Liver (tissue), 9 donors: Measurements from ENCODE around the gene LSMEM2. TPM values are rescaled to one million over a fixed set of nuclear protein-coding genes. Genes with fewer than 3 reads are reported as not detected.

ENCODE experiments used
- DNase-seq: peaks from one replicate; pipeline ENCODE4 v3.0.0-alpha.2; 2017; ENCODE audit warnings: low spot score
- H3K27ac ChIP-seq, 2 donors: one replicate each; pipeline ENCODE4 v1.7.0; 2013; ENCODE audit warnings: inconsistent platforms in 2 of 2, low read length in 2 of 2, control low read depth in 1 of 2, low read depth in 1 of 2, mild to moderate bottlenecking in 1 of 2
- H3K27me3 ChIP-seq, 4 donors: one replicate each; pipeline versions ENCODE4 v1.6.1 to v1.7.0; 2013; ENCODE audit warnings: low read length in 3 of 4, inconsistent platforms in 1 of 4, mild to moderate bottlenecking in 1 of 4, moderate library complexity in 1 of 4; ENCODE audit not compliant: control insufficient read depth in 4 of 4, insufficient read depth in 4 of 4
- H3K36me3 ChIP-seq, 4 donors: one replicate each; pipeline versions ENCODE4 v1.6.1 to v1.7.0; 2013; ENCODE audit warnings: low read length in 3 of 4, mild to moderate bottlenecking in 3 of 4, low read depth in 1 of 4, moderate library complexity in 1 of 4; ENCODE audit not compliant: control insufficient read depth in 4 of 4, insufficient read depth in 3 of 4
- H3K4me1 ChIP-seq, 4 donors: one replicate each; pipeline versions ENCODE4 v1.6.1 to v1.7.0; 2013; ENCODE audit warnings: low read length in 3 of 4, mild to moderate bottlenecking in 3 of 4, moderate library complexity in 1 of 4; ENCODE audit not compliant: control insufficient read depth in 4 of 4, insufficient read depth in 4 of 4
- H3K4me3 ChIP-seq, 3 donors: one replicate each; pipeline versions ENCODE4 v1.6.1 to v1.7.0; 2013; ENCODE audit warnings: low read length in 3 of 3, control low read depth in 1 of 3, low read depth in 1 of 3, mild to moderate bottlenecking in 1 of 3
- H3K9ac ChIP-seq, 2 donors: one replicate each; pipeline ENCODE4 v1.7.0; 2013; ENCODE audit warnings: low read length in 2 of 2, mild to moderate bottlenecking in 2 of 2, moderate library complexity in 2 of 2, control low read depth in 1 of 2, low read depth in 1 of 2
- H3K9me3 ChIP-seq, 4 donors: one replicate each; pipeline versions ENCODE4 v1.6.1 to v1.7.0; 2013; ENCODE audit warnings: low read length in 3 of 4; ENCODE audit not compliant: control insufficient read depth in 4 of 4
- EGR1 ChIP-seq, 2 donors: IDR thresholded peaks; 2 replicates each; pipeline ENCODE4 v1.6.1; 2016 to 2018; ENCODE audit warnings: antibody characterized with exemption in 2 of 2, low read depth in 2 of 2
- FOXA1 ChIP-seq: IDR thresholded peaks from 2 replicates; pipeline ENCODE4 v1.6.1; 2016; ENCODE audit warnings: antibody characterized with exemption
- FOXA2 ChIP-seq: IDR thresholded peaks from 2 replicates; pipeline ENCODE4 v1.6.1; 2016; ENCODE audit warnings: antibody characterized with exemption
- GABPA ChIP-seq, 2 donors: IDR thresholded peaks in 1 of 2; conservative IDR thresholded peaks in 1 of 2; 2 replicates each; pipeline ENCODE4 v1.6.1; 2016; ENCODE audit warnings: antibody characterized with exemption in 2 of 2, mild to moderate bottlenecking in 1 of 2, moderate library complexity in 1 of 2
- HNF4A ChIP-seq, 2 donors: conservative IDR thresholded peaks; 2 replicates each; pipeline ENCODE4 v1.6.1; 2016; ENCODE audit warnings: antibody characterized with exemption in 2 of 2, mild to moderate bottlenecking in 2 of 2
- HNF4G ChIP-seq: IDR thresholded peaks from 2 replicates; pipeline ENCODE4 v1.6.1; 2016; ENCODE audit warnings: antibody characterized with exemption
- JUND ChIP-seq, 2 donors: IDR thresholded peaks; 2 replicates each; pipeline ENCODE4 v1.6.1; 2016; ENCODE audit warnings: antibody characterized with exemption in 2 of 2
- NR2F2 ChIP-seq: IDR thresholded peaks from 2 replicates; pipeline ENCODE4 v1.6.1; 2016; ENCODE audit warnings: antibody characterized with exemption
- RAD21 ChIP-seq, 2 donors: IDR thresholded peaks; 2 replicates each; pipeline ENCODE4 v1.6.1; 2016; ENCODE audit warnings: antibody characterized with exemption in 2 of 2, mild to moderate bottlenecking in 2 of 2
- RXRA ChIP-seq, 2 donors: IDR thresholded peaks; 2 replicates each; pipeline ENCODE4 v1.6.1; 2017 to 2018; ENCODE audit warnings: antibody characterized with exemption in 2 of 2, mild to moderate bottlenecking in 1 of 2
- SP1 ChIP-seq: IDR thresholded peaks from 2 replicates; pipeline ENCODE4 v1.6.1; 2018; ENCODE audit warnings: antibody characterized with exemption, mild to moderate bottlenecking
- TAF1 ChIP-seq: conservative IDR thresholded peaks from 2 replicates; pipeline ENCODE4 v1.6.1; 2016; ENCODE audit warnings: antibody characterized with exemption, mild to moderate bottlenecking
- YY1 ChIP-seq: IDR thresholded peaks from 2 replicates; pipeline ENCODE4 v1.6.1; 2016; ENCODE audit warnings: antibody characterized with exemption, mild to moderate bottlenecking
- WGBS: extraction: QIAGEN DNeasy Blood & Tissue Kit; methylation state at CpG from one replicate; pipeline ENCODE4 v1.1.7; 2013; 5-methylcytosine and 5-hydroxymethylcytosine counted together
- polyA plus RNA-seq, 2 donors: library from polyadenylated mRNA; stranded (reverse) in 1 of 2; unstranded in 1 of 2; fragments of 200-250 nt in 1 of 2; fragments of >200 nt in 1 of 2; fragmentation: Nextera tagmentation in 1 of 2; extraction: Ambion mirVana in 1 of 2; gene quantifications; one replicate each; pipeline versions ENCODE4 v1.2.1 to v1.2.3, GENCODE V29; 2013 to 2015
- total RNA-seq, 2 donors: library from RNA; depleted of rRNA; stranded (reverse); fragments of >200 nt; gene quantifications; one replicate each; pipeline ENCODE4 v1.2.3, GENCODE V29; 2014
- TF ChIP-seq, protein P1 (sequence below): fragments of 150-350 bp; IDR thresholded peaks from 2 replicates; pipeline ENCODE4 v1.5.1; 2017; ENCODE audit warnings: improper control_type of control experiment, low read depth, low read length; ENCODE audit not compliant: missing input control
- TF ChIP-seq, protein P2 (sequence below): IDR thresholded peaks from 2 replicates; pipeline ENCODE4 v1.6.1; 2016; ENCODE audit warnings: antibody characterized with exemption
- TF ChIP-seq, protein P3 (sequence below): IDR thresholded peaks from 2 replicates; pipeline ENCODE4 v1.6.1; 2016; ENCODE audit warnings: antibody characterized with exemption
- TF ChIP-seq, protein P4 (sequence below): IDR thresholded peaks from 2 replicates; pipeline ENCODE4 v1.6.1; 2016; ENCODE audit warnings: antibody characterized with exemption
- TF ChIP-seq, protein P5 (sequence below): IDR thresholded peaks from 2 replicates; pipeline ENCODE4 v1.6.1; 2016; ENCODE audit warnings: antibody characterized with exemption, mild to moderate bottlenecking
- donor health status: healthy.
- donor health status: healthy.
- donor health status: healthy.
- donor health status: healthy.
- donor health status: healthy.

Gene LSMEM2
- total and polyA plus RNA-seq, 4 donors: 0.03 to 0.08 TPM; not detected in 2

DNA sequence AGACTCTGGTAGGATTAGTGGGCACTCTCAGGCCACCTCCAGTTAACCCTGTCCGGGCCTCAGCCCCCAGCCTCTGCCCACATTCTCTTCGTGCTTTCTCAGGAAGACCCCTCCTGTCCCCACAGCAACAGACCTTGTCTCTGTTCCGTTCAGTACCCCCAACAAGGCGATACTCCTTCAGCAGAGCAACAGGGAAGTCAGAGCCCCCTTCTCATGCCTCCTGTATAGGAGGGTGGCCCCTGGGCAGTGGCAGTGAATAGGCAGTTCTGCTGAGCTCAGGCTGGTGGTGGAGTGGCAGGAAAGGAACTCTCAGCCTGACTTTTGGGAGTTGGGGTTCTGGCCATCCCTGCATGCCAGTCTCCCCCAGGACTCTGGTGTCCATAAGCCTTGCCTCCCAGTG, 9.4 kb upstream of the LSMEM2 start:
- Histone ChIP-seq H3K4me3 (no peak overlapping the region), H3K9me3 (no peaks in the 10 kb centered on the region), H3K4me1 (peaks cover 1 to 43% (median 21%) of the 10 kb centered on the region in 4 donors), H3K27ac (no peak overlapping the region), H3K27me3 (no peaks in the 10 kb centered on the region), H3K36me3 (no peaks in the 10 kb centered on the region), H3K9ac (no peak overlapping the region)
- no peak for DNase-seq
- 78% methylated on average over 4 of the region's 4 CpGs for WGBS
- TF ChIP-seq JUND (IDR thresholded peaks at IDR 0.05): no peak
- TF ChIP-seq, protein P1, sequence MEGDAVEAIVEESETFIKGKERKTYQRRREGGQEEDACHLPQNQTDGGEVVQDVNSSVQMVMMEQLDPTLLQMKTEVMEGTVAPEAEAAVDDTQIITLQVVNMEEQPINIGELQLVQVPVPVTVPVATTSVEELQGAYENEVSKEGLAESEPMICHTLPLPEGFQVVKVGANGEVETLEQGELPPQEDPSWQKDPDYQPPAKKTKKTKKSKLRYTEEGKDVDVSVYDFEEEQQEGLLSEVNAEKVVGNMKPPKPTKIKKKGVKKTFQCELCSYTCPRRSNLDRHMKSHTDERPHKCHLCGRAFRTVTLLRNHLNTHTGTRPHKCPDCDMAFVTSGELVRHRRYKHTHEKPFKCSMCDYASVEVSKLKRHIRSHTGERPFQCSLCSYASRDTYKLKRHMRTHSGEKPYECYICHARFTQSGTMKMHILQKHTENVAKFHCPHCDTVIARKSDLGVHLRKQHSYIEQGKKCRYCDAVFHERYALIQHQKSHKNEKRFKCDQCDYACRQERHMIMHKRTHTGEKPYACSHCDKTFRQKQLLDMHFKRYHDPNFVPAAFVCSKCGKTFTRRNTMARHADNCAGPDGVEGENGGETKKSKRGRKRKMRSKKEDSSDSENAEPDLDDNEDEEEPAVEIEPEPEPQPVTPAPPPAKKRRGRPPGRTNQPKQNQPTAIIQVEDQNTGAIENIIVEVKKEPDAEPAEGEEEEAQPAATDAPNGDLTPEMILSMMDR: no peak
- TF ChIP-seq SP1: no peak

DNA sequence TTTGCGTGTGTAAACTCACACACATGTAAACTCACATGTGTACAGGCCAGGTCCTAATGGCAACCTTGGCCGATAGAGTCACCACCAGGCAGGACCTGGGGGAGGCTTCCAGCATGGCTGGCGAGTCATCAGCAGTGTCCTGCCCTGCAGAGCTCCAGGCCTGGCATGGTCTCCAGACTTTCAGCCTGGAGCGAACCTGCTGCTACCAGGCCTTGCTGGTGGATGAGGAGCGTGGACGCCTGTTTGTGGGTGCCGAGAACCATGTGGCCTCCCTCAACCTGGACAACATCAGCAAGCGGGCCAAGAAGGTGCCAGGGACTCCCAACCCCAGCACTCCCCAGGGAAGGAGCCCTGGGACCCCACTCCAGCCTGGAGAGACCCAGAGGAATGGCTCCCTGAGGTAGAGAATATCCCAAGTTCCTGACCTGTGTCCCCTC, 8.9 kb upstream of the LSMEM2 start:
- H3K27ac ChIP-seq: no peak overlapping the region

More for the DNA sequence above, 8.9 kb upstream of the LSMEM2 start:
- Histone ChIP-seq H3K4me1 (peaks cover 1 to 45% (median 22%) of the 10 kb centered on the region in 4 donors), H3K4me3 (no peak overlapping the region), H3K36me3 (no peaks in the 10 kb centered on the region), H3K9ac (no peak overlapping the region), H3K9me3 (no peaks in the 10 kb centered on the region), H3K27me3 (no peaks in the 10 kb centered on the region)
- no peak for DNase-seq
- TF ChIP-seq NR2F2: no peak
- no peak for TF ChIP-seq TAF1
- TF ChIP-seq, protein P2, sequence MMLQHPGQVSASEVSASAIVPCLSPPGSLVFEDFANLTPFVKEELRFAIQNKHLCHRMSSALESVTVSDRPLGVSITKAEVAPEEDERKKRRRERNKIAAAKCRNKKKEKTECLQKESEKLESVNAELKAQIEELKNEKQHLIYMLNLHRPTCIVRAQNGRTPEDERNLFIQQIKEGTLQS: no peak
- no peak for TF ChIP-seq GABPA (IDR thresholded peaks at IDR 0.05 in 1 of 2, conservative IDR thresholded peaks at IDR 0.05 in 1 of 2)
- no peak for TF ChIP-seq RAD21 (IDR thresholded peaks at IDR 0.05)
- no peak for TF ChIP-seq HNF4G
- no peak for TF ChIP-seq YY1
- no peak for TF ChIP-seq FOXA1
- no peak for TF ChIP-seq RXRA (IDR thresholded peaks at IDR 0.05)
- no peak for TF ChIP-seq FOXA2
- TF ChIP-seq, protein P3, sequence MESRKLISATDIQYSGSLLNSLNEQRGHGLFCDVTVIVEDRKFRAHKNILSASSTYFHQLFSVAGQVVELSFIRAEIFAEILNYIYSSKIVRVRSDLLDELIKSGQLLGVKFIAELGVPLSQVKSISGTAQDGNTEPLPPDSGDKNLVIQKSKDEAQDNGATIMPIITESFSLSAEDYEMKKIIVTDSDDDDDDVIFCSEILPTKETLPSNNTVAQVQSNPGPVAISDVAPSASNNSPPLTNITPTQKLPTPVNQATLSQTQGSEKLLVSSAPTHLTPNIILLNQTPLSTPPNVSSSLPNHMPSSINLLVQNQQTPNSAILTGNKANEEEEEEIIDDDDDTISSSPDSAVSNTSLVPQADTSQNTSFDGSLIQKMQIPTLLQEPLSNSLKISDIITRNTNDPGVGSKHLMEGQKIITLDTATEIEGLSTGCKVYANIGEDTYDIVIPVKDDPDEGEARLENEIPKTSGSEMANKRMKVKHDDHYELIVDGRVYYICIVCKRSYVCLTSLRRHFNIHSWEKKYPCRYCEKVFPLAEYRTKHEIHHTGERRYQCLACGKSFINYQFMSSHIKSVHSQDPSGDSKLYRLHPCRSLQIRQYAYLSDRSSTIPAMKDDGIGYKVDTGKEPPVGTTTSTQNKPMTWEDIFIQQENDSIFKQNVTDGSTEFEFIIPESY: no peak
- TF ChIP-seq, protein P4, sequence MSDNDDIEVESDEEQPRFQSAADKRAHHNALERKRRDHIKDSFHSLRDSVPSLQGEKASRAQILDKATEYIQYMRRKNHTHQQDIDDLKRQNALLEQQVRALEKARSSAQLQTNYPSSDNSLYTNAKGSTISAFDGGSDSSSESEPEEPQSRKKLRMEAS: no peak
- TF ChIP-seq, protein P5, sequence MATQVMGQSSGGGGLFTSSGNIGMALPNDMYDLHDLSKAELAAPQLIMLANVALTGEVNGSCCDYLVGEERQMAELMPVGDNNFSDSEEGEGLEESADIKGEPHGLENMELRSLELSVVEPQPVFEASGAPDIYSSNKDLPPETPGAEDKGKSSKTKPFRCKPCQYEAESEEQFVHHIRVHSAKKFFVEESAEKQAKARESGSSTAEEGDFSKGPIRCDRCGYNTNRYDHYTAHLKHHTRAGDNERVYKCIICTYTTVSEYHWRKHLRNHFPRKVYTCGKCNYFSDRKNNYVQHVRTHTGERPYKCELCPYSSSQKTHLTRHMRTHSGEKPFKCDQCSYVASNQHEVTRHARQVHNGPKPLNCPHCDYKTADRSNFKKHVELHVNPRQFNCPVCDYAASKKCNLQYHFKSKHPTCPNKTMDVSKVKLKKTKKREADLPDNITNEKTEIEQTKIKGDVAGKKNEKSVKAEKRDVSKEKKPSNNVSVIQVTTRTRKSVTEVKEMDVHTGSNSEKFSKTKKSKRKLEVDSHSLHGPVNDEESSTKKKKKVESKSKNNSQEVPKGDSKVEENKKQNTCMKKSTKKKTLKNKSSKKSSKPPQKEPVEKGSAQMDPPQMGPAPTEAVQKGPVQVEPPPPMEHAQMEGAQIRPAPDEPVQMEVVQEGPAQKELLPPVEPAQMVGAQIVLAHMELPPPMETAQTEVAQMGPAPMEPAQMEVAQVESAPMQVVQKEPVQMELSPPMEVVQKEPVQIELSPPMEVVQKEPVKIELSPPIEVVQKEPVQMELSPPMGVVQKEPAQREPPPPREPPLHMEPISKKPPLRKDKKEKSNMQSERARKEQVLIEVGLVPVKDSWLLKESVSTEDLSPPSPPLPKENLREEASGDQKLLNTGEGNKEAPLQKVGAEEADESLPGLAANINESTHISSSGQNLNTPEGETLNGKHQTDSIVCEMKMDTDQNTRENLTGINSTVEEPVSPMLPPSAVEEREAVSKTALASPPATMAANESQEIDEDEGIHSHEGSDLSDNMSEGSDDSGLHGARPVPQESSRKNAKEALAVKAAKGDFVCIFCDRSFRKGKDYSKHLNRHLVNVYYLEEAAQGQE: no peak
- no peak for TF ChIP-seq HNF4A (conservative IDR thresholded peaks at IDR 0.05)
- TF ChIP-seq JUND (IDR thresholded peaks at IDR 0.05): no peak
- TF ChIP-seq SP1: no peak
- TF ChIP-seq, protein P1: no peak
- TF ChIP-seq EGR1 (IDR thresholded peaks at IDR 0.05; ENCODE audit: low read depth in 2 of 2): no peak
- 90% methylated on average over 8 of the region's 8 CpGs for WGBS
